Activated naive CD4-positive, alpha-beta T cell treated with anti-CD3 and anti-CD28 coated beads, Interleukin-2, amount 50 U/mL, for 24 hours (primary cell): ENCODE results near the gene NEXMIF.
A peak's percentile ranks its signal among the peaks of the same experiment; 100 is the strongest.
"Not testable (repeated sequence)": the region's sequence is repeated elsewhere in the genome, so short reads cannot be mapped to it uniquely, and the experiment has no call there.

Source experiments
- H3K27ac Mint-ChIP-seq: one replicate; pipeline ENCODE4 v1.8.0; 2021; ENCODE audit warnings: mild to moderate bottlenecking, mixed read lengths
- H3K27me3 Mint-ChIP-seq: one replicate; pipeline ENCODE4 v1.8.0; 2021; ENCODE audit warnings: mixed read lengths
- H3K36me3 Mint-ChIP-seq: one replicate; pipeline ENCODE4 v1.8.0; 2021; ENCODE audit warnings: mixed read lengths
- H3K4me1 Mint-ChIP-seq: one replicate; pipeline ENCODE4 v1.8.0; 2021; ENCODE audit warnings: mixed read lengths
- H3K4me3 Mint-ChIP-seq: one replicate; pipeline ENCODE4 v1.8.0; 2021; ENCODE audit warnings: mild to moderate bottlenecking, mixed read lengths
- H3K9me3 Mint-ChIP-seq: one replicate; pipeline ENCODE4 v1.8.0; 2021; ENCODE audit warnings: mixed read lengths

NEXMIF gene

GRCh38 chrX:74925225-74926088 is at the start of gene NEXMIF:
Gene NEXMIF, minus strand, starts transcription at chrX:74925452.
- H3K4me3 Mint-ChIP-seq = peak within 1 kb of the TSS; percentile 93
- H3K36me3 Mint-ChIP-seq = no peaks in the 10 kb centered on the region
- no peaks in the 10 kb centered on the region for H3K9me3 Mint-ChIP-seq
- H3K27ac Mint-ChIP-seq = peak within 1 kb of the TSS; percentile 87
- peaks cover 6% of the 10 kb centered on the region for H3K27me3 Mint-ChIP-seq
- peaks cover 7% of the 10 kb centered on the region for H3K4me1 Mint-ChIP-seq

- H3K4me1 Mint-ChIP-seq, H3K27ac Mint-ChIP-seq, H3K4me3 Mint-ChIP-seq, H3K9me3 Mint-ChIP-seq, H3K36me3 Mint-ChIP-seq, H3K27me3 Mint-ChIP-seq: not testable (repeated sequence)
Measured at GRCh38 chrX:74961962-74962361, 36.7 kb upstream of the NEXMIF start.

GRCh38 chrX:74949717-74950116 is 24.5 kb upstream of the NEXMIF start:
- no peaks in the 10 kb centered on the region for H3K9me3 Mint-ChIP-seq
- H3K27ac Mint-ChIP-seq = no peak overlapping the region
- no peaks in the 10 kb centered on the region for H3K36me3 Mint-ChIP-seq
- H3K4me1 Mint-ChIP-seq = no peaks in the 10 kb centered on the region
- no peaks in the 10 kb centered on the region for H3K27me3 Mint-ChIP-seq
- H3K4me3 Mint-ChIP-seq = no peak overlapping the region

- H3K9me3 Mint-ChIP-seq = no peaks in the 10 kb centered on the region
- H3K36me3 Mint-ChIP-seq = no peaks in the 10 kb centered on the region
- peaks cover 15% of the 10 kb centered on the region for H3K4me1 Mint-ChIP-seq
- H3K4me3 Mint-ChIP-seq = no peak overlapping the region
- H3K27ac Mint-ChIP-seq = peak overlapping the region; percentile 25
- no peaks in the 10 kb centered on the region for H3K27me3 Mint-ChIP-seq
Measured at GRCh38 chrX:74940414-74940813, 15.2 kb upstream of the NEXMIF start.

- Mint-ChIP-seq H3K27me3 (peaks cover 1% of the 10 kb centered on the region), H3K9me3 (no peaks in the 10 kb centered on the region), H3K4me3 (no peak overlapping the region), H3K27ac (no peak overlapping the region), H3K36me3 (no peaks in the 10 kb centered on the region), H3K4me1 (no peaks in the 10 kb centered on the region)
Measured at GRCh38 chrX:74931214-74931613, 6.0 kb upstream of the NEXMIF start.

GRCh38 chrX:74924449-74925224 is 615 bp downstream of the NEXMIF start:
- Mint-ChIP-seq H3K9me3 (no peaks in the 10 kb centered on the region), H3K36me3 (no peaks in the 10 kb centered on the region), H3K27ac (peak overlapping the region; percentile 87), H3K27me3 (peaks cover 6% of the 10 kb centered on the region), H3K4me1 (peaks cover 7% of the 10 kb centered on the region), H3K4me3 (peak overlapping the region; percentile 93)

- peak overlapping the region; percentile 41 for H3K27ac Mint-ChIP-seq
- no peaks in the 10 kb centered on the region for H3K36me3 Mint-ChIP-seq
- peaks cover 7% of the 10 kb centered on the region for H3K4me1 Mint-ChIP-seq
- peak overlapping the region; percentile 93 for H3K4me3 Mint-ChIP-seq
- H3K9me3 Mint-ChIP-seq = no peaks in the 10 kb centered on the region
- H3K27me3 Mint-ChIP-seq = peaks cover 6% of the 10 kb centered on the region
Measured at GRCh38 chrX:74923942-74924448, 1.3 kb downstream of the NEXMIF start.

- H3K4me1 Mint-ChIP-seq = peaks cover 7% of the 10 kb centered on the region
- H3K27ac Mint-ChIP-seq = no peak overlapping the region
- no peak overlapping the region for H3K4me3 Mint-ChIP-seq
- H3K36me3 Mint-ChIP-seq = no peaks in the 10 kb centered on the region
- H3K9me3 Mint-ChIP-seq = no peaks in the 10 kb centered on the region
- peaks cover 6% of the 10 kb centered on the region for H3K27me3 Mint-ChIP-seq
Measured at GRCh38 chrX:74922922-74923543, 2.2 kb downstream of the NEXMIF start.

- Mint-ChIP-seq H3K9me3 (peaks cover 5% of the 10 kb centered on the region), H3K27ac (no peak overlapping the region), H3K4me3 (no peak overlapping the region), H3K36me3 (no peaks in the 10 kb centered on the region), H3K27me3 (no peaks in the 10 kb centered on the region), H3K4me1 (peaks cover 4% of the 10 kb centered on the region)
Measured at GRCh38 chrX:74911494-74911893, 13.8 kb downstream of the NEXMIF start.

- H3K36me3 Mint-ChIP-seq = no peaks in the 10 kb centered on the region
- H3K4me3 Mint-ChIP-seq = no peak overlapping the region
- H3K27ac Mint-ChIP-seq = no peak overlapping the region
- no peaks in the 10 kb centered on the region for H3K9me3 Mint-ChIP-seq
- H3K4me1 Mint-ChIP-seq = no peaks in the 10 kb centered on the region
- H3K27me3 Mint-ChIP-seq = no peaks in the 10 kb centered on the region
Measured at GRCh38 chrX:74906417-74906816, 18.8 kb downstream of the NEXMIF start.

GRCh38 chrX:74902806-74903205 is 22.4 kb downstream of the NEXMIF start:
- Mint-ChIP-seq H3K9me3 (no peaks in the 10 kb centered on the region), H3K27ac (no peak overlapping the region), H3K4me3 (no peak overlapping the region), H3K4me1 (no peaks in the 10 kb centered on the region), H3K36me3 (peaks cover 1% of the 10 kb centered on the region), H3K27me3 (no peaks in the 10 kb centered on the region)

- H3K27ac Mint-ChIP-seq = no peak overlapping the region
- H3K36me3 Mint-ChIP-seq = no peaks in the 10 kb centered on the region
- no peaks in the 10 kb centered on the region for H3K27me3 Mint-ChIP-seq
- H3K4me1 Mint-ChIP-seq = peaks cover 19% of the 10 kb centered on the region
- H3K4me3 Mint-ChIP-seq = no peak overlapping the region
- H3K9me3 Mint-ChIP-seq = no peaks in the 10 kb centered on the region
Measured at GRCh38 chrX:74892561-74892960, 32.7 kb downstream of the NEXMIF start.

- Mint-ChIP-seq H3K27ac (no peak overlapping the region), H3K9me3 (no peaks in the 10 kb centered on the region), H3K4me3 (no peak overlapping the region), H3K4me1 (peaks cover 19% of the 10 kb centered on the region), H3K36me3 (no peaks in the 10 kb centered on the region), H3K27me3 (no peaks in the 10 kb centered on the region)
Measured at GRCh38 chrX:74890676-74891430, 34.4 kb downstream of the NEXMIF start.

GRCh38 chrX:74882383-74882782 is 42.9 kb downstream of the NEXMIF start:
- H3K4me3 Mint-ChIP-seq, H3K36me3 Mint-ChIP-seq, H3K9me3 Mint-ChIP-seq, H3K27me3 Mint-ChIP-seq, H3K27ac Mint-ChIP-seq, H3K4me1 Mint-ChIP-seq: not testable (repeated sequence)

GRCh38 chrX:74865725-74866124 is 59.5 kb downstream of the NEXMIF start:
- Mint-ChIP-seq H3K4me1 (no peaks in the 10 kb centered on the region), H3K36me3 (peaks cover 5% of the 10 kb centered on the region), H3K4me3 (no peak overlapping the region), H3K27me3 (no peaks in the 10 kb centered on the region), H3K9me3 (peaks cover 9% of the 10 kb centered on the region), H3K27ac (no peak overlapping the region)
